CD4-positive, alpha-beta T cell treated with Interleukin-6 for 4 hours (primary cell): Measurements from ENCODE around the gene ERG.

ENCODE experiments used
- DNase-seq: peaks from one replicate; pipeline ENCODE4 v3.0.0-alpha.2; 2020; ENCODE audit warnings: mixed read lengths

ERG gene

GRCh38 chr21:38472412-38473108 lies 25.7 kb downstream of the ERG start:
- DNase-seq: no peak

- DNase-seq: no peak
Observed at GRCh38 chr21:38471766-38472165, 26.5 kb downstream of the ERG start.

GRCh38 chr21:38470755-38471154 lies 27.5 kb downstream of the ERG start:
- no peak for DNase-seq

GRCh38 chr21:38469642-38470041 lies 28.6 kb downstream of the ERG start:
- no peak for DNase-seq

GRCh38 chr21:38468989-38469388 lies 29.3 kb downstream of the ERG start:
- no peak for DNase-seq

- no peak for DNase-seq
Observed at GRCh38 chr21:38467911-38468310, 30.4 kb downstream of the ERG start.

GRCh38 chr21:38467374-38467773 lies 30.9 kb downstream of the ERG start:
- no peak for DNase-seq

GRCh38 chr21:38460171-38460742 lies 38.0 kb downstream of the ERG start:
- no peak for DNase-seq

- no peak for DNase-seq
Observed at GRCh38 chr21:38459490-38459889, 38.8 kb downstream of the ERG start.

GRCh38 chr21:38455403-38455802 lies 42.9 kb downstream of the ERG start:
- no peak for DNase-seq

- DNase-seq: no peak
Observed at GRCh38 chr21:38454702-38455101, 43.6 kb downstream of the ERG start.

GRCh38 chr21:38454161-38454560 lies 44.1 kb downstream of the ERG start:
- no peak for DNase-seq

- DNase-seq: no peak
Observed at GRCh38 chr21:38448671-38449385, 49.4 kb downstream of the ERG start.

GRCh38 chr21:38447611-38448010 lies 50.7 kb downstream of the ERG start:
- no peak for DNase-seq

GRCh38 chr21:38444691-38445090 lies 53.6 kb downstream of the ERG start:
- no peak for DNase-seq

GRCh38 chr21:38443110-38443509 lies 55.2 kb downstream of the ERG start:
- no peak for DNase-seq

- DNase-seq: no peak
Observed at GRCh38 chr21:38441153-38441552, 57.1 kb downstream of the ERG start.

GRCh38 chr21:38440746-38441145 lies 57.5 kb downstream of the ERG start:
- no peak for DNase-seq

GRCh38 chr21:38439957-38440356 lies 58.3 kb downstream of the ERG start:
- no peak for DNase-seq

GRCh38 chr21:38439426-38439825 lies 58.9 kb downstream of the ERG start:
- DNase-seq: no peak

GRCh38 chr21:38438462-38438893 lies 59.8 kb downstream of the ERG start:
- DNase-seq: no peak

GRCh38 chr21:38436341-38436740 lies 61.9 kb downstream of the ERG start:
- DNase-seq: no peak

- DNase-seq: no peak
Observed at GRCh38 chr21:38434913-38435533, 63.3 kb downstream of the ERG start.

GRCh38 chr21:38433471-38433870 lies 64.8 kb downstream of the ERG start:
- DNase-seq: no peak
